NCI-H1930 (cell line): Measurements from ENCODE around the gene MKLN1.
"Not testable (repeated sequence)": the region's sequence is repeated elsewhere in the genome, so short reads cannot be mapped to it uniquely, and the experiment has no call there.

ENCODE experiments used
- DNase-seq, 2 experiments: peaks; one replicate each; lab custom pipeline; 2025; lab: John Stamatoyannopoulos, UW

MKLN1 gene

DNA sequence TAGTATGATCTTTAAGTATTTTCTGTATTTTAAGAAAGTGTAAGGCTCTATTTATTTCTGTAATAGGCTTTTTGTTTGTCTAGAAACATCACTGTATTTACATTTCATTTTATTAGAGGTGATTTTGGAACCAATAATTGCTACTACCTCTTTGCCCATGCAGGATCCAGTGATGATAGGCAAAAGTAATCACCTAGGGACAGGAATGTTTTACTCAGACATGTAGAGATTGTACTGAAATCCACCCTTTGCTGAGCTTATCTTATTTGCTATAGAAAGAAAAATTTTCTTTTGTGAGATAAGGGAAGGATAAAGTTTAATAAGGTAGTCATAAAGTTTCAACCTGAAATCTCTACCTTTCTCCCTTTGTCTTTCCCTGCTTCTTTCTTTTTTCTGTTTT lies 73.5 kb downstream of the MKLN1 start:
- no peak for DNase-seq

- no peak for DNase-seq
Measured at GRCh38 chr7:131403322-131403721, 75.6 kb downstream of the MKLN1 start.

DNA sequence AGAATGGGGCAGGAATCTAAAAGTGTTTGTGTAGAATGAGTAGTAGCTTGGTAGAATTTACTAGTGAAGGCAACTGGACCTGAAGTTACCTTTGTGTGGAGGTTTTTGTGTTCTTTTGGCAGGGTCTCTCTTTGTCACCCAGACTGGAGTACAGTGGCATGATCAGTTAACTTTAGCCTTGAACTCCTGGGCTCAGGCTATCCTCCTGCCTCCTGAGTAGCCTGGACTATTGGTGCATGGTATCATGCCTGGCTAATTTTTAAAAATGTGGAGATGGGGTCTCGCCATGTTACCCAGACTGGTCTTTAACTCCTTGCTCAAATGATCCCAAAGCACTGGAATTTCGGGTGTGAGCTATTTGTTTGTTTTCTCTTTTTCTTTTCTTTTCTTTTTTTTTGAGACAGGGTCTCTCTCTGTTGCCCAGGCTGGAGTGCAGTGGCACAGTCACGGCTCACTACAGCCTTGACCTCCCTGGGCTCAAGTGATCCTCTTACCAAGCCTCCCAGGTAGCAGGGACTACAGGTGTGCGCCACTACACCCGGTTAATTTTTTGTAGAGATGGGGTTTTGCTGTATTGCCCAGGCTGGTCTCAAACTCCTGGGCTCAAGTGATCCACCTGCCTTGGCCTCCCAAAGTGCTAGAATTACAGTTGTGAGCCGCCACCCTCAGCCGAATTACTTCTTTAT lies 76.7 kb downstream of the MKLN1 start:
- DNase-seq = no peak

DNA sequence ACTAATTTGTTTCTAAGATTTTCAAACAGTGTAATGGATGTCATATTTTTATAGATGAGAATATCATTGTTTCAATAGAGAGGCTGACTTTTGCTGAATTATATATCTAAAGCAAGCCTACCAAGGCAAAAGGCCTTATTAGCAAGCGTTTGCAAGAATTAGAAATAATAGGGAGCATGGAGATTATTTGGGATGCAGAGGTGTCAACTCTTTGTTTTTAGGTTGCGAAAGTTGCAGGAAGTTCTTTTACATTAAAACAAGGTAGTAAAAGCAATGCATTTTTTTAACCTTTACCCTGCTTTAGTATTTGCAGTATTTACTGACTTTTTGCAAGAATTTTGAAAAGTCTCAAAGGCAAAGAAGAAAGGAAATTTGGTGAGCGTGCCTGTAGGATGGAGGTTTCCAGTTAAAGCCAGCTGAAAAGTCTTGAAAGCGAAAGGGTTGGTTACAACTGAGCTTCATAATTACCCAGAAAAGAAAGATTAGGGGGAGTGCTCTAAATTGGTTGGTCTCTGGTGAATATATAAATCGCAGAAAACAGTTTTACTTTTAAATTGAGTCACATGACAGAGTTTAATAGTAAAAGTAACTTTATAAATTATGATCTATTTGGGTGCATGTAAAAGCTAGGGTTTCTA lies 81.6 kb downstream of the MKLN1 start:
- no peak for DNase-seq

- no peak for DNase-seq
Measured at GRCh38 chr7:131412031-131412430, 84.4 kb downstream of the MKLN1 start.

DNA sequence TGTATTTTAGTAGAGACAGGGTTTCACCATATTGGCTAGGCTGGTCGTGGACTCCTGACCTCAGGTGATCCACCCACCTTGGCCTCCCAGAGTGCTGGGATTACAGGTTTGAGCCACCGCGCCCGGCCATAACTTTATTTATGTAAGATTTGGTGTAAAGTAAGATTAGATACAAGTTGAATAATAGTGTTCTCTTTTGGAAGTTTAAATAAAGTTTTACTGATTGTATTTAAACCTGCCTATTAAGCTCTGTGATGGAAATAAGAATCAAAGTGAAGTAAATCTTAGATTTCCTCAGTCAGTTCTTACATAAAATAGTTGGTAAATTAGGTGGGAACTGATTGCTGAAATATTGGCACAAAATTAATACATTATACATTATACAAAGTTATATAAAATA lies 86.0 kb downstream of the MKLN1 start:
- DNase-seq = no peak

DNA sequence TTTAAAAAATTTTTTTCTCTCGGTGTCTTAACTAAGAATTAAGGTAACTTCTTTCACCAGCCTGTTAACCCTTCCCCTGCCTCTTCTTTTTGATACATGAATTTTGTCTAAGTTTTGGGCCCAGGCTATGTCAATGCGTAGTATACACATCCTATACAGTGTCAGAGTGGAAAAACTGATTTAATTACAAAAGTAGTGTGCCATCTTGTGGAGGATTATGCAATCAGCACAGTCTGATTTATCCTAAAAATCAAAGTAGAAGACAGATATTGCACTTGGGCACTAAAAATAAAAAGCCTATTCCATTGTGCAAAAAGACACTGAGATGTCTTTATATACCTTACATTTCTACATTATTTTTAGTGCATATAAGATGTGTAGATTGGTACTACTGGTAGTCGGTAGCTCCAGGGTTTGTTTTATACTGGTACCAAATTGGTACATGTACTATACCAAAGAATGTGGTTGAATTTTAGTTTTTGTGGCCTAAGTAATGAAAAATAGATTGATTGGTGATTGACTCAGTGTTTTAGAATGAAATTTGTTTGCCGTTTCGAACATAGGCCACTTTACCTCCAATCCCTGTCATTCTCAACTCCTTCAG lies 96.6 kb downstream of the MKLN1 start:
- peak; percentile 3 to 8 for DNase-seq

GRCh38 chr7:131425992-131426391 lies 98.3 kb downstream of the MKLN1 start:
- DNase-seq = no peak

DNA sequence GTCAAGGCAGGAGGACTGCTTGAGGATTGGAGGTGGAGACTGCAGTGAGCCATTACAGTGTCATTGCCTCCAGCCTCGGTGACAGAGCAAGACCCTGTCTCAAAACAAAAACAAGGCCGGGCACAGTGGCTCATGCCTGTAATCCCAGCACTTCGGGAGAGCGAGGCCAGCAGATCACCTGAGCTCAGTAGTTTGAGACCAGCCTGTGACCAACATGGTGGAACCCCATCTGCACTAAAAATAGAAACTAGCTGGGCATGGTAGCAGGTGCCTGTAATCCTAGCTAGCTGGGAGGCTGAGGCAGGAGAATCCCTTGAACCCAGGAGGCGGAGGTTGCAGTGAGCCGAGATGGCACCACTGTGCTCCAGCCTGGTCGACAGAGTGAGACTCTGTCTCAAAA lies 103.2 kb downstream of the MKLN1 start:
- not testable (repeated sequence) for DNase-seq

GRCh38 chr7:131431289-131431688 lies 103.6 kb downstream of the MKLN1 start:
- no peak for DNase-seq

- no peak for DNase-seq
Measured at GRCh38 chr7:131431756-131432155, 104.1 kb downstream of the MKLN1 start.

DNA sequence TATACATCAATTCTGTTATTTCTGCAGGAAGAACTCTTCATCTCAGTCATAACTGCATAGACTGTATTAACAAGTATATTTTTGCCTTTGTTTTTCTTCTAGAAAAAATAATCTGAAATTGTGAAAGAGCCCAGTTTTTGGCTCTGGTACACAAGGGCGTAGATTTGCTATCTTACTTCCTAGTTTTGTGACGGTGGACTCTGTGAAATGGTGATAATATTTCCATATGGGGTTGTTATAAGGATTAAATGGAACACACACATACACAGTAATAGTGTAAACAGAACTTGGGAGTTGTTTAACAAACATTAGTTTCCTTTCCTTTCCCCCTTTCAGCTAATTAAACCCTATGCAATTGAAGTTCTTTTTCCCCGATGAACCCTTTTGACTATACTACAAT lies 108.7 kb downstream of the MKLN1 start:
- DNase-seq = no peak

DNA sequence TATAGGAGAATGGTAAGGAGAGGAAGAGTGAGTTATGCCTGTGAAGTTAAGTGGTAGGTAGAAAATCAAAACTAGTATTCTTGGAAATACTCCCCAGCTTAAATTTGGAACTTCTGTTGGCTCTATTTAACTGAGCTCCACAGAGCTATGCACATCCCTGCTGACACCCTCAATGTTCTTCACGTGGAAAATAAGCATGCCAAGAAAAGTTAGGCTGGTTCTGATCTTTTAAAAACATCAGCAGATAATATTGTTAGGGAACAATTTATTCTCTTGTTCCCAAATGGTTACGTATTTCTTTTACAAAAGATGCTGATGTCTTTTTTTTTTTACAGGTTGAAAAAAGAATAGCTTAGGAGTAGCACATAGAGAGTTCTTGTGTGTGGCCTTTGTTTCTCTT lies 111.3 kb downstream of the MKLN1 start:
- DNase-seq = no peak

GRCh38 chr7:131443496-131443895 lies 115.8 kb downstream of the MKLN1 start:
- DNase-seq = no peak

DNA sequence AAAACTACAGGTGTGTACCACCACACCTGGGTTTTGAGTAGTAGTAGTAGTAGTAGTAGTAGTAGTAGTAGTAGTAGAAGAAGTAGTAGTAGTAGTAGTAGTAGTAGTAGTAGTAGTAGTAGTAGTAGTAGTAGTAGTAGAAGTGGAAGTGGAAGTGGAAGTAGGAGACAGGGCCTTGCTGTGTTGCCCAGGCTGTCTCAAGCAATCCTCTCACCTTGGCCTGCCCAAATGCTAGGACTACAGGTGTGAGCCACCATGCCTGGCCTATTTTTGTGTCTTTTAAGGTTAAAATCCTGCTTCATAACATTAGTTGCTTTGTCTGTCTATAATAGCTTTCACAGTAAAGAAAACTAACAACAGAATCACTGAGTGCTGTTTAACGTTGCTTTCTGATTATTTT lies 117.0 kb downstream of the MKLN1 start:
- DNase-seq = no peak

GRCh38 chr7:131449373-131449902 lies 121.8 kb downstream of the MKLN1 start:
- DNase-seq = no peak

GRCh38 chr7:131454498-131454897 lies 126.8 kb downstream of the MKLN1 start:
- no peak for DNase-seq

- no peak for DNase-seq
Measured at GRCh38 chr7:131455001-131455400, 127.3 kb downstream of the MKLN1 start.

GRCh38 chr7:131455546-131455945 lies 127.9 kb downstream of the MKLN1 start:
- DNase-seq = no peak

DNA sequence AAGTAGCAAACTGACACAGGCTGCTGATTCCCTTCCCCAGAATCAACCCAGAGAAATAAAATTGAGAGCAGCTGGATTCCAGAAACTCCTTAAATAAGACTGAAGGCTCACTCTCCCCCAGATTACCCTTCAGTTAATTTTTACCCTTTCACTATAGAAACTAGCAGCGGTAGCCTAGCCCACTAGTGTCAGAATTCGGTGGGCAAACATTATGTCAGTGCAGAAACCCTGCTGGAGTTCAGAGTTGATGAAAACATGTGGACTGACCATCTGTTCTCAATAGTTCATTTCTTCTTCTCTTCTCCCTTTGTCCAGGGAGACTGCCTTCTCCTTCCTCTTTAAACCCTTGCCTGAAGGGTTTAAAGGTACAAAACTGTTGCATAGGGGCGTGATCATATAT lies 128.7 kb downstream of the MKLN1 start:
- no peak for DNase-seq

DNA sequence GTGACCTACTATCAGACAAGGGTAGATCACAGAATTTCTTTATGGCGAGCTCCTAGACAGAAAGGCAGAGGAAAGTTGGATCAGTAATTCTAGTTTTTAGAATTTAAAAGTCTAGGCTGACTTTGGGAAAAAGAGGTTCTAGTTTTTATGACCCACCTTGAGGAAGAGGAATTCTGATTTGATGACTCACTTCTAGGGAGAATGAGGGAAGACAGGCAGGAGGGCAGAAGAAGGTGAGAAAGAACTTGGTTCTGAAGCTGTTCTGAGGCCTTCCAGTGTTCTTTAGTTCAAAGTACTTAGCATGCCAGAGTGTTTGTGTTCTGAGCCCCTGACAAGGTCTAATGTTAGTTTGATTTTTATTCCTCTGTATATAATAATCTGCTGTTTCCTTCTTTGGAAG lies 131.6 kb downstream of the MKLN1 start:
- DNase-seq = no peak

GRCh38 chr7:131462059-131462458 lies 134.4 kb downstream of the MKLN1 start:
- DNase-seq = no peak

GRCh38 chr7:131462715-131463114 lies 135.0 kb downstream of the MKLN1 start:
- not testable (repeated sequence) for DNase-seq
